ENCODE measurements around the gene SSNA1. TPM values are rescaled to one million over a fixed set of nuclear protein-coding genes. Genes with fewer than 3 reads are reported as not detected.

SSNA1 gene
- total RNA-seq, 1 experiment from 2014 or later, result 62.3 TPM

DNA sequence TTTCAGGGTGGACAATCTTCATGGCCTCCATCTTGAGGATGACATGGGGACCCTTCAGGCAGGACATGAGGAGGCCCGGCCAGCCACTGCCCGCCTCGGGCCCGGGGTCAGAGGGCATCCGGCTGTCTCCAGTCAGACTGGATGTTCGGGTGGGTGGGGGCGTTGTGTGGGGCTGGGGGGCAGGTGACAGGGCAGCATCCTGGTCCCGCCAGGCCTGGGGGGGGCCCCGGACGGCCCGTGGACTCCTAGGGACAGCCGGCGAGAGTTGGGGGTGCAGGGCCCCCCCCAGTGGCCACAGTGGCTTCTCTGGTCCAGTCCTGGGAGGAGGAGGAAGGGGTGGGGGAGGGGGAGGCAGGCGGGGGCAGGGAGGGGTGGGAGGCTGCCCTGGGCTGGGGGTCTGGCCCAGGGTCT is 32.6 kb downstream of the SSNA1 start:
- POLR2A ChIA-PET, result interaction anchor here (3.3 kb wide), 1 partner anchor 19 kb away, joined by 27 read pairs; the partner anchor contains the start of gene TUBB4B
- Histone ChIP-seq H3K4me3 (ENCODE audit: low read depth, low read length) (peak overlapping the region; percentile 69), H3K27me3 (replicated peaks; ENCODE audit: control insufficient read depth, insufficient read depth, low read length) (no peaks in the 10 kb centered on the region), H3K36me3 (ENCODE audit: control insufficient read depth, insufficient read depth, low read length) (no peaks in the 10 kb centered on the region), H3K9me3 (no peaks in the 10 kb centered on the region), H3K4me1 (peaks cover 25% of the 10 kb centered on the region)
- Mint-ChIP-seq H3K4me3 (ENCODE audit: unreplicated experiment) (peak overlapping the region; percentile 85), H3K36me3 (ENCODE audit: insufficient read depth, unreplicated experiment) (peaks cover 33% of the 10 kb centered on the region), H3K27me3 (ENCODE audit: insufficient read depth, unreplicated experiment) (no peaks in the 10 kb centered on the region), H3K27ac (ENCODE audit: unreplicated experiment) (no peak overlapping the region), H3K9me3 (ENCODE audit: unreplicated experiment) (no peaks in the 10 kb centered on the region), H3K4me1 (ENCODE audit: low read depth, unreplicated experiment) (peaks cover 6% of the 10 kb centered on the region)
- TF ChIP-seq, protein P1, sequence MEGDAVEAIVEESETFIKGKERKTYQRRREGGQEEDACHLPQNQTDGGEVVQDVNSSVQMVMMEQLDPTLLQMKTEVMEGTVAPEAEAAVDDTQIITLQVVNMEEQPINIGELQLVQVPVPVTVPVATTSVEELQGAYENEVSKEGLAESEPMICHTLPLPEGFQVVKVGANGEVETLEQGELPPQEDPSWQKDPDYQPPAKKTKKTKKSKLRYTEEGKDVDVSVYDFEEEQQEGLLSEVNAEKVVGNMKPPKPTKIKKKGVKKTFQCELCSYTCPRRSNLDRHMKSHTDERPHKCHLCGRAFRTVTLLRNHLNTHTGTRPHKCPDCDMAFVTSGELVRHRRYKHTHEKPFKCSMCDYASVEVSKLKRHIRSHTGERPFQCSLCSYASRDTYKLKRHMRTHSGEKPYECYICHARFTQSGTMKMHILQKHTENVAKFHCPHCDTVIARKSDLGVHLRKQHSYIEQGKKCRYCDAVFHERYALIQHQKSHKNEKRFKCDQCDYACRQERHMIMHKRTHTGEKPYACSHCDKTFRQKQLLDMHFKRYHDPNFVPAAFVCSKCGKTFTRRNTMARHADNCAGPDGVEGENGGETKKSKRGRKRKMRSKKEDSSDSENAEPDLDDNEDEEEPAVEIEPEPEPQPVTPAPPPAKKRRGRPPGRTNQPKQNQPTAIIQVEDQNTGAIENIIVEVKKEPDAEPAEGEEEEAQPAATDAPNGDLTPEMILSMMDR (IDR thresholded peaks at IDR 0.05; ENCODE audit: insufficient read depth in 1 of 2, low read depth in 1 of 2, low read length in 1 of 2, severe bottlenecking in 1 of 2, unreplicated experiment in 1 of 2), result no peak
- intact Hi-C loops (cut with micrococcal nuclease; ENCODE audit: unreplicated experiment), result no loop called here
- no peak for DNase-seq
- CTCF ChIA-PET, result interaction anchor here (0.7 kb wide), 1 partner anchor 15 kb away, joined by 4 read pairs; no protein-coding TSS in a partner anchor
- no TSS peak for BruUV-seq (replicated peaks)

- Histone ChIP-seq H3K4me1 (peaks cover 29% of the 10 kb centered on the region), H3K27me3 (replicated peaks; ENCODE audit: control insufficient read depth, insufficient read depth, low read length) (no peaks in the 10 kb centered on the region), H3K4me3 (ENCODE audit: low read depth, low read length) (peak overlapping the region; percentile 69), H3K9me3 (no peaks in the 10 kb centered on the region), H3K36me3 (ENCODE audit: control insufficient read depth, insufficient read depth, low read length) (no peaks in the 10 kb centered on the region)
- TF ChIP-seq, protein P1 (IDR thresholded peaks at IDR 0.05; ENCODE audit: insufficient read depth in 1 of 2, low read depth in 1 of 2, low read length in 1 of 2, severe bottlenecking in 1 of 2, unreplicated experiment in 1 of 2), result no peak
- POLR2A ChIA-PET, result interaction anchor here (2.5 to 3.3 kb wide), 3 partner anchors 19 to 33 kb away, joined by 10 to 27 read pairs (median 14); partner anchors contain the start of genes ANAPC2, SSNA1, TPRN and TUBB4B
- no peak overlapping the region for H3K27ac Mint-ChIP-seq (ENCODE audit: unreplicated experiment)
- peaks cover 11% of the 10 kb centered on the region for H3K4me1 Mint-ChIP-seq (ENCODE audit: low read depth, unreplicated experiment)
- peaks cover 29% of the 10 kb centered on the region for H3K36me3 Mint-ChIP-seq (ENCODE audit: insufficient read depth, unreplicated experiment)
- H3K27me3 Mint-ChIP-seq (ENCODE audit: insufficient read depth, unreplicated experiment), result no peaks in the 10 kb centered on the region
- BruUV-seq (replicated peaks), result no TSS peak
- DNase-seq, result peak in 1 of 2 experiments; percentile 65
- CTCF ChIA-PET, result interaction anchor here (1.3 to 2.5 kb wide), 3 partner anchors 15 to 47 kb away, joined by 3 to 27 read pairs (median 3); no protein-coding TSS in a partner anchor
- no peaks in the 10 kb centered on the region for H3K9me3 Mint-ChIP-seq (ENCODE audit: unreplicated experiment)
- H3K4me3 Mint-ChIP-seq (ENCODE audit: unreplicated experiment), result peak overlapping the region; percentile 85
- intact Hi-C loops (cut with micrococcal nuclease; ENCODE audit: unreplicated experiment), result loop anchor here (2.0 kb wide), 1 partner anchor 19 kb away; the partner anchor contains the start of gene TUBB4B
Observed at GRCh38 chr9:137221506-137222111, 33.1 kb downstream of the SSNA1 start.

GRCh38 chr9:137222190-137223077 is 34.0 kb downstream of the SSNA1 start, which contains the start of gene RNF208:
TSS of gene RNF208 (minus strand) at chr9:137222240. CDS start at chr9:137221212, 1,028 bp downstream.
- DNase-seq, result no peak
- H3K4me1 Mint-ChIP-seq (ENCODE audit: low read depth, unreplicated experiment), result peaks cover 8% of the 10 kb centered on the region
- H3K27ac Mint-ChIP-seq (ENCODE audit: unreplicated experiment), result no peak within 1 kb of the TSS
- no peaks in the 10 kb centered on the region for H3K27me3 ChIP-seq (replicated peaks; ENCODE audit: control insufficient read depth, insufficient read depth, low read length)
- H3K9me3 ChIP-seq, result no peaks in the 10 kb centered on the region
- peaks cover 21% of the 10 kb centered on the region for H3K36me3 Mint-ChIP-seq (ENCODE audit: insufficient read depth, unreplicated experiment)
- peak within 1 kb of the TSS; percentile 69 for H3K4me3 ChIP-seq (ENCODE audit: low read depth, low read length)
- ChIA-PET POLR2A (interaction anchor here (1.0 to 3.3 kb wide), 5 partner anchors 18 to 33 kb away, joined by 5 to 27 read pairs (median 10); partner anchors contain the start of genes ANAPC2, NELFB, SSNA1 and TPRN), CTCF (interaction anchor here (1.0 to 2.5 kb wide), 7 partner anchors 14 to 47 kb away, joined by 3 to 27 read pairs (median 3); partner anchors contain the start of gene TUBB4B)
- BruUV-seq (replicated peaks), result no TSS peak
- no peaks in the 10 kb centered on the region for H3K27me3 Mint-ChIP-seq (ENCODE audit: insufficient read depth, unreplicated experiment)
- TF ChIP-seq, protein P1 (IDR thresholded peaks at IDR 0.05; ENCODE audit: insufficient read depth in 1 of 2, low read depth in 1 of 2, low read length in 1 of 2, severe bottlenecking in 1 of 2, unreplicated experiment in 1 of 2), result peak in 1 of 2 experiments; percentile 4
- intact Hi-C loops (cut with micrococcal nuclease; ENCODE audit: unreplicated experiment), result loop anchor here (2.0 kb wide), 1 partner anchor 18 kb away; the partner anchor contains the start of gene TUBB4B
- no peaks in the 10 kb centered on the region for H3K9me3 Mint-ChIP-seq (ENCODE audit: unreplicated experiment)
- H3K4me3 Mint-ChIP-seq (ENCODE audit: unreplicated experiment), result peak within 1 kb of the TSS; percentile 85
- no peaks in the 10 kb centered on the region for H3K36me3 ChIP-seq (ENCODE audit: control insufficient read depth, insufficient read depth, low read length)
- H3K4me1 ChIP-seq, result peaks cover 29% of the 10 kb centered on the region

Data from Caco-2 (cell line).